CD4-positive, alpha-beta T cell treated with Interleukin-17A for 4 hours (primary cell): Measurements from ENCODE around the gene PPM1L.
"Not testable (repeated sequence)": the region's sequence is repeated elsewhere in the genome, so short reads cannot be mapped to it uniquely, and the experiment has no call there.

Experiments
- DNase-seq: peaks from one replicate; pipeline ENCODE4 v3.0.0-alpha.2; 2020; ENCODE audit warnings: mixed read lengths

PPM1L gene

GRCh38 chr3:160755776-160756304, at the start of gene PPM1L:
PPM1L (plus strand) TSS chr3:160756231.
- DNase-seq = peak; percentile 71

DNA sequence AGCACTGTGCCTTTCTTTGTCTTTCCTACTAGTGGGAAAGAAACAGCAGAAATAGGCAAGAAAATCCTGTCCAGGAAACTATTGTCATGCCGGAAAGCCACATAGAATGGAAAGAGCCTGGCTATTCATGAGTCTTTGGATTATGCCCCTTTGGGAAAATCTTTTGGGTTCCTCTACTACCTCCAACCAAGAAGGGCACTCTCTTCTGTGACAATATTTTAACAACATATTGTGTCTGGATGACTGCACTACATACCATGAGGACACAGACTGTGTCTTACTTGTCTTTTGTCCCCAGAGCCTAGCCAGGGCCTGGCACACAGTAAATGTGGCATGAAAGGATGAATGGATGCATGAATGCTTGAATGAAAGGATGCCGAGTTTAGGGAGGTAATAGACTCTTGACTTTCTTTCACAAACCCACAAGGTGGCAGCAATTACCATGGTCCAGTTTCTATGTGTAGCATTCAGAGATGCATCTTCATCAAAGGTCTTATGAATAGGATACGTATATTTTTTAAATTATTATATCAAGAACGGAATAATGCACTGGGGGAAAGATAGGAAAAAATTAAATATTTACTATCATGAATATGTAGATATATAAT, 48.7 kb upstream of the PPM1L start:
- DNase-seq = peak; percentile 51

DNA sequence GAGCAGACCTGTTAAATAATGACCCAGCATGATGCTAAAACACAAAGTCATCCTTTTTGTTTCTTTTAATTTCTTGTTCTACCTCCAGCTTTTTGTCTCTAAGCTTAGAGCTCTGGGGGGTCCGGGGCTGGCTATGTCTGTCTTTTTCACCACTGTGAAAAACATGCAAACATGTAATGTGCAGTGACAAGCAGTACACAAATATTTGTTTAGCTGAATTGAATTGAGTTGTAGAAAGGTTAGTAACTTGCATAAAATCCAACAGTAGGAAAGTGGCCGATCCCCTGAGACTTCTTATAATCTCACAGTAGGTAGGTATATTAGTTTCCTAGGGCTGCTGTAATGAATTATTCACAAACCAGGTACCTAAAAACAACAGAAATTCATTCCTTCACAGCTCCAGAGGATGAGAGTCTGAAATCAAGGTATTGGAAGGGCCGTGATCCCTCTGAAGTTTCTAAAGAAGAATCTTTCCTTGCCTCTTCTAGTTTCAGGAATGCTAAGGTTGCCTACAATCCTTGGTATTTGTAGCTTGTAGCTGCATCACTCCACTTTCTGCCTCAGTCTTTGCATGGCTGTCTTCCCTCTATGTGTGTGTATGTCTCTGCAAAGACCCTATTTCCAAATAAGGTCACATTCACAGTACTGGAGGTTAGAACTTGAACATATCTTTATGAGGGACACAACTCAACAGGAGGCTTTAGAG, 46.4 kb upstream of the PPM1L start:
- DNase-seq = no peak

GRCh38 chr3:160713144-160713543, 42.9 kb upstream of the PPM1L start:
- DNase-seq = not testable (repeated sequence)

GRCh38 chr3:160719710-160720109, 36.3 kb upstream of the PPM1L start:
- DNase-seq = no peak

DNA sequence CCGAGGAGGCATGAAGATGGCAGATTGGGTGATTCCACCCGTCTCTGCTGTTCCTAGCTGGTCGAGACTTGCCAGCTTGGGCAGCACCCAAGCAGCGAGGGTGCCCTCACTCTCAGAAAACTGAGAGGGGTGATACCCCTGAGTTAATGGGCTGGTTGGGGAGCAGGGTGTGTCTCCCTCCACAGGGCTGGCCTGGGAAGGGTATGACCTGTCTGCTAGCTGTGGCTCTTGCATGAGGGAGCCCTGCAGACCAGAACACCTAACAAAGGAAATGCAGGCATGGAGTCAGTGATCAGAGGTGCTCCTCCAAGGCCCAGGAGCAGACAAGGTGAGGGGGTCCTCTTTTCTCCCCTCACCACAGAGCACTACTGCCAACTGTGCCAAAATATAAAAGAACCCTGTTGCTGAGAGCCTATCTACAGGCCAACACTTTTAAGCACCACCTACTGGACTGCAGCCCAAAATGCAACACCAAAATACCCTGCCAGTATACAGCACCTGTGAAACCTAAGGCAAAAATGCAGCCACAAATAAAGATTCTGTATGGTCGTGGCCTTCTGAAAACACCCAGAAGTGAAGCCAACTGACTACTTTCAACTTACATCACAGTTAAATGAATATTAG, 35.8 kb upstream of the PPM1L start:
- no peak for DNase-seq

DNA sequence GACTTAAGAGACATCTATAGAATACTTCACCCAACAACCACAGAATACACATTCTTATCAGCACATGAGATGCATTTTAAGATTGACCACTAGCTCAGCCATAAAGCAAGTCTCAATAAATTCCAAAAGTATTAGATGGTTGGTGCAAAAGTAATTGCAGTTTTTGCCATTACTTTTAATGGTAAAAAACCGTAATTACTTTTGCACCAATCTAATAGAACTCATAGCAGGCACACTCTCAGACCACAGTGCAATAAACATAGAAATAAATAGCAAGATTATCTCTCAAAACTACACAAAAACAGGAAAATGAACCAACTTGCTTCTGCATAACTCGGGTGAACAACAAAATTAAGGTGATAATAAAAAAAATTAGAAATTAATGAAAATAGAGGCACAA, 33.7 kb upstream of the PPM1L start:
- DNase-seq = no peak

GRCh38 chr3:160725338-160725737, 30.7 kb upstream of the PPM1L start:
- no peak for DNase-seq

GRCh38 chr3:160735826-160736225, 20.2 kb upstream of the PPM1L start:
- DNase-seq = no peak

GRCh38 chr3:160738048-160738447, 18.0 kb upstream of the PPM1L start:
- no peak for DNase-seq

- no peak for DNase-seq
These were observed 17.0 kb upstream of the PPM1L start for GRCh38 chr3:160739079-160739478.

GRCh38 chr3:160746976-160747375, 9.1 kb upstream of the PPM1L start:
- DNase-seq = no peak

GRCh38 chr3:160747422-160747821, 8.6 kb upstream of the PPM1L start:
- no peak for DNase-seq

DNA sequence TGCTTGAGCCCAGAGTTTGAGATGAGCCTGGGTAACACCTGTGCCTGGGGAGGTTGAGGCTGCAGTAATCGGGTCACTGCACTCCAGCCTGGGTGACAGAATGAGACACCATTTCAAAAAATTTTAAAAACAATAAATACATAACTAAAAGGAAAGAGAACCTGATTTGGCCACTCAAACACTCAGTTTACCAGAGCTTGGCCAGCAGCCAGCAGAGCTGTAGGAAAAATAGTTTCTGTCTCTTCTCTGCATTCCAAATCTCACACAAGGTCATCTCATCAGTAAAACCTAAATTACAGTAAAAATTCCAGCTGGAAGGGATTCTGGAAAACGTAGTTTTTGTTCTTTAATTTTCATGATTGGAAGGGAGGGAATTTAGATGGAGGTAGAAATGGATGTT, 7.8 kb upstream of the PPM1L start:
- no peak for DNase-seq

- DNase-seq = no peak
These were observed 7.2 kb upstream of the PPM1L start for GRCh38 chr3:160748787-160749186.

DNA sequence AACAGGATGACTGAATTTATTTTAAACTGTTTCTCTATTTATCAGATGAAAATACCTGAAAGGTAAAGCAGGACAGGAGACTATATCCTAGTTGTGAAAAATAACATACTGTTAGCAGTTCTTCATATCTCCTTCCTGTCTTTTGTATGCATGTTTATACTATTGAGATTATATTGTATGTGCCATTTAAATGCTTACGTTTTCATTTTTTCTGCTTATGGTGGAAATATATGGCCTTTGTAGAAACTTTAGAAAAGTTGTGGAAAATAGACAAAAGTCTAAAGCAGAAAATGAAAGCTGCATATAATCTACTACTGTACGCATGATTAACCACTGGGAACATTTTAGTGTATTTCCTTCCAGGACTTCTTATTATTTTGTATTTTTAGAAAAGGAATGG, 2.1 kb upstream of the PPM1L start:
- DNase-seq = no peak

DNA sequence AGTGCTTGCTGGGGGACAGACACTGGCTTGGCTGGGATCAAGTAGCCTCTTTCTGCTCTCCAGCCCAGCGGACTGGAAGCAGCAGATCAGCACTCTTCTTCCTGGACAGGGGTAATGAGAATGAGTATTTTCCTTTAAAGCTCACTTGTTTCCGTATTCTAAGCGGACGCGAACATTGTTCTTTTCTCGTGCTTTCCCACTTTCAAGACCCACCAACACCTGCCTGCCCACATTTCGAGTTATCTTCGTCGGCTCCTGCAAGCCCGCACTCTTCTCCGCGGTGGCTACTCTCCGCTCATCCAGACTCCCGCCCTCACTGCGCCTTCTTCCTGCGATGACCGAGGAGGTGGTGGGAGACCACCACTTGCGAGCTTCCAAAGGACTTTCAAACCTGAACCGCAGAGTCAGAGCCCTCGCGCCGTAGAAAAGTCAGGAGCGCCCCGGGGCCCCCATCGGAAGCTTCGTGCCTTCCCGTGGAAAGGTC, 1.6 kb upstream of the PPM1L start:
- DNase-seq = no peak

DNA sequence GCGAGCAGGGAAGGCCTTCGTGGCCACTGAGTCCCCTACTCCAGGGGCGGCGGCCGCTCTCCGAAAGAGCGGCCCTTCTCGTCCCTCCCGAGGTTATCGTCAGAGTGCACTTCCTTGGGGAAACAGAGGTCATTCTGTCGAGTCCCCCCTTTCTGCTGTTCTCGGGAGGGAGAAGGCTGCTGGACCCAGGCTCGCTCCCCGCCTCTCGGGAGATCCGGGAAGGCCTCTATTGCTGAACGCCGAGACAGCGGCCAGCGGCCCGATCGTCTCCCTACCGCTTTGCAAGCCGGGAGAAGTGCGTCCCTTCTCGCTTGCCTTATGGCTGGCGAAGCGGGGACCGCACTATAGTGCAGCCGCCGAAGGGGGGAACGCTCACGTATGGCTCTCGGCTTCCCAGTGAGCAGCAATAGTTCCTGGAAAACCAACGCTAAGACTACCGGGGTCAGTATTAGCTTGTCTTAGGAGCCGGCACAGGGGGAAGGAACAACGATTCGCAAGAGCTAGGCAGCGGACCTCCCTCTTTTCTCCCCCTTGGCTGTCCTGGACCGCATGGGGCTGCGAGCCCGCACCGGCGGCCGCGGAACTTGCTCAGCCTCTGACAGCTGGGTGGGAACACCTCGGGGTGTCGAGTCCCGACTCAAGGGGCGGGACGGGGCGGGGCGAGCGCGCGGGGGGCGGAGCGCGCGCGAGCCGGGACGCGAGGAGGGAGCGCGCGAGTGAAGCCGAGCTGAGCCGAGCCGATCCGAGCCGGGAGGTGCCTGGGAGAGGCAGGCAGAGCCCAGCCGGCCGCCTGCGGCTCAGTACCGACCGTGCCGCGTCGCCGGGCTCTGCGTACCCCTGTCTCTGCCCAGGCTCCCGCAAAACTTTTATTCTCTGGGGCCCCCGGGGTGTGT, 930 bp upstream of the PPM1L start:
- DNase-seq = peak; percentile 92

GRCh38 chr3:160757233-160758106, 1.4 kb downstream of the PPM1L start:
- peak; percentile 2 for DNase-seq

DNA sequence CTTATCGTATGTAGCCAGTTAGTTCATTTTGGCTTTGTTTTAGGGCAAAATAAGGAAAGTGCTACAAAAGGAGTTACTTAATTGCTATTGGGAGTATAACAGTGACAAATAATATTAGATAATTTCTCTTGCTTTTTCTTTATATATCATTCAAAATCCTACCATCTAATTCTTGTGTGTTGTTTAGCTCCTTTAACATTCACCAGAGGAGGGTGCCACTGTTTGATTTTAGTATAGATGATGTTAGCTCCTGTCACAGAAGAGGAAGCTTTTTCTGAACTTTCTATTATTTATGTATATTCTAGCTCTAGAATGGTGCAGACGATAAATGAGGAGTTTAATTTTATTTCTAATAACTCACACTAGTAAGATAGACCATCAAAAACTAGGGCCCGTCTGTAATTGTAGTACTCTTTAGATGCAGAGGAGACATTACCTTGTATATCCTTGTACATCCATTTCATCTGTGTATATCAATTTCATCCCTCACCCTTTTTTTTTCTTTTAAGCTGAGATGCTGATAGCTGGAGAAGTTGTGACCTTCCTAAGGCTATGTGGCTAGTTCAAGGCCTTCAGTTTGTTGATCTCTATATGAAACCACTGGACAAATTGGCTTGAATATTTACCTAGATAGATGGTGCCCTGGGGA, 3.0 kb downstream of the PPM1L start:
- no peak for DNase-seq

GRCh38 chr3:160763073-160763472, 7.0 kb downstream of the PPM1L start:
- no peak for DNase-seq
